Choroid plexus epithelial cell (primary cell): Measurements from ENCODE around the gene LCMT1.
"Not testable (repeated sequence)": the region's sequence is repeated elsewhere in the genome, so short reads cannot be mapped to it uniquely, and the experiment has no call there.

Experiments used
- DNase-seq: peaks from one replicate; pipeline ENCODE4 v3.0.0-alpha.2; 2010; ENCODE audit warnings: low read depth
- H3K4me3 ChIP-seq: 2 replicates; pipeline ENCODE4 v1.5.1; 2011; ENCODE audit warnings: low read depth, mild to moderate bottlenecking, control low read depth, low read length, moderate library complexity
- TF ChIP-seq, protein P1 (sequence below): conservative IDR thresholded peaks from 2 replicates; pipeline ENCODE4 v1.5.1; 2011; ENCODE audit warnings: low read depth, mild to moderate bottlenecking, control low read depth, inconsistent platforms, low read length, moderate library complexity

Gene LCMT1

DNA sequence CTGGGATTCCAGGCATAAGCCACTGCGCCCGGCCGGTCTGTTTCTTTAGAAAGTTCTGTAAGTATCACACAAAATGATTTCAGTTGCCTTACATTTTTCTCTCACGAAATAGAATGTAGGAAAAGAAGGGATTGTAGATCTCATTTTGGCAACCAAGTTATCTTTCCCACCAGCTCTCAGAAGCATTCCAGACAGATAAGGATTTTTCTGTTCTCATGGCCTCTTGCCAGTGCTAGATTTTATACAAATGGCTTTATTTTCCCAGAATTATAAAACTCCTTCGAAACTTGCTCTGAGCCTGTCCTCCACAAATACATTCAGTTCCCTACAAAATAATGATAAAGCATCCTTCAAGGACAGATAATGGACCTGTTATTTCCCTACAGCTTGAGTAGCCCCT lies 46.9 kb downstream of the LCMT1 start:
- no peak for DNase-seq
- TF ChIP-seq, protein P1, sequence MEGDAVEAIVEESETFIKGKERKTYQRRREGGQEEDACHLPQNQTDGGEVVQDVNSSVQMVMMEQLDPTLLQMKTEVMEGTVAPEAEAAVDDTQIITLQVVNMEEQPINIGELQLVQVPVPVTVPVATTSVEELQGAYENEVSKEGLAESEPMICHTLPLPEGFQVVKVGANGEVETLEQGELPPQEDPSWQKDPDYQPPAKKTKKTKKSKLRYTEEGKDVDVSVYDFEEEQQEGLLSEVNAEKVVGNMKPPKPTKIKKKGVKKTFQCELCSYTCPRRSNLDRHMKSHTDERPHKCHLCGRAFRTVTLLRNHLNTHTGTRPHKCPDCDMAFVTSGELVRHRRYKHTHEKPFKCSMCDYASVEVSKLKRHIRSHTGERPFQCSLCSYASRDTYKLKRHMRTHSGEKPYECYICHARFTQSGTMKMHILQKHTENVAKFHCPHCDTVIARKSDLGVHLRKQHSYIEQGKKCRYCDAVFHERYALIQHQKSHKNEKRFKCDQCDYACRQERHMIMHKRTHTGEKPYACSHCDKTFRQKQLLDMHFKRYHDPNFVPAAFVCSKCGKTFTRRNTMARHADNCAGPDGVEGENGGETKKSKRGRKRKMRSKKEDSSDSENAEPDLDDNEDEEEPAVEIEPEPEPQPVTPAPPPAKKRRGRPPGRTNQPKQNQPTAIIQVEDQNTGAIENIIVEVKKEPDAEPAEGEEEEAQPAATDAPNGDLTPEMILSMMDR, result no peak
- H3K4me3 ChIP-seq, result no peak overlapping the region

DNA sequence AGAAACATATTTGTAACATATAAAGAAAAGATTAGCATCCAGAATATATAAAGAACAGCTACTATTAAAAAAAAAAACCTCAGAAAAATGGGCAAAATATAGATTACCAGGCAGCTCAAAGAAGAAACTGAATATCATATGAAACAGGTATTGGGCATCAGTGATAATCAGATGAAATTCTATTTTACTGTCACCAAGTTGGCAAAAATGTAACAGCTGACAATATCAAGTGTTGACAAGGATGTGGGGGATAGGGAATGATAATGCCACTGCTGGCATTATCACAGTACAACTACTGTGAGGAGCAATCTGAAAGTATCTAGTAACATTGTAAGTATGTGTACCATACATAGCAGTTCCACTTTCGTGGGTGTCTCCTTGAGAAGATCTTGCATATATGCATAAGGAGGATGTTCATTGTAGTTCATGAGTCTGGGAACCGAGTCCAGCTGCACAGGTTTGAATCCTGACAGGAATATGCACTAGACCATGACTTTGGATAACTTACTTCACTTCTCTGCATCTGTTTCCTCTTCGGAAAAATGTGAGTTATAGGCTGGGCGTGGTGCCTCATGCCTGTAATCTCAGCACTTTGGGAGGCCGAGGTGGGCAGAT lies 50.3 kb downstream of the LCMT1 start:
- TF ChIP-seq, protein P1, result no peak
- no peak for DNase-seq
- H3K4me3 ChIP-seq, result no peak overlapping the region

DNA sequence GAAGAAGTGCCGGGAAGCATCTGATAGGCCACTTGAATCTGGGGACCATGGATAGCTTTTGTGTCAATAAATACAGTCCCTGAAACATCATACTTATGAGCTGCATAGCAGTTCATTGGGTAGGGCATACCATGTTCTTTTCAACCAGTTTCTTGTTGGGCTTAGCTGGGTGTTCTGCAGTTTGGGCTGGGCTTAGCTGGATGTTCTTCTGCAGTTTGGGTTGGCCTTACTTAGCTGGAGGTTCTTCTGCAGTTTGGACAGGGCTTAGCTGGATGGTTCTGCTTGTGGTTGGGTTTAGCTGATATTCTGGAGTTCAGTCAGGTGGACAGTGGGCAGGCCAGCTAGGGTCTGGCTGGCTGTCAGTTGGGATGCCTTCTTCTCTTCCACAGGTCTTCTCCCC lies 52.1 kb downstream of the LCMT1 start:
- no peak for DNase-seq
- TF ChIP-seq, protein P1, result no peak
- no peak overlapping the region for H3K4me3 ChIP-seq

DNA sequence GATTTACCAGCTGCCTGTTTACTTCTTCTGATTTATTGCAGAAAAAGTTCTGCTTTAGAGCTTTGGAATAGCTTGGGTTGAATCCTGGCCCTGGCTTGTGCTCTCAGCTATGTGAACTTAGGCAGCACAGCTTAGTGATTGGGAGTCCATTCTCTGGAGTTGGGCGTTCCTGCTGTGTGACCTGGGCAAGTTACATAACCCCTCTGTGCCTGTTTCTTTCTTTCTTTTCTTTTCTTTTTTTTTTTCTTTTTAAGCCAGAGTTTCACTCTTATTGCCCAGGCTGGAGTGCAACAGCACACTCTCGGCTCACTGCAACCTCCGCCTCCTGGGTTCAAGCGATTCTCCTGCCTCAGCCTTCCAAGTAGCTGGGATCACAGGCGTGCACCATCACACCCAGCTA lies 53.7 kb downstream of the LCMT1 start:
- no peak for DNase-seq
- no peak overlapping the region for H3K4me3 ChIP-seq
- TF ChIP-seq, protein P1, result no peak

DNA sequence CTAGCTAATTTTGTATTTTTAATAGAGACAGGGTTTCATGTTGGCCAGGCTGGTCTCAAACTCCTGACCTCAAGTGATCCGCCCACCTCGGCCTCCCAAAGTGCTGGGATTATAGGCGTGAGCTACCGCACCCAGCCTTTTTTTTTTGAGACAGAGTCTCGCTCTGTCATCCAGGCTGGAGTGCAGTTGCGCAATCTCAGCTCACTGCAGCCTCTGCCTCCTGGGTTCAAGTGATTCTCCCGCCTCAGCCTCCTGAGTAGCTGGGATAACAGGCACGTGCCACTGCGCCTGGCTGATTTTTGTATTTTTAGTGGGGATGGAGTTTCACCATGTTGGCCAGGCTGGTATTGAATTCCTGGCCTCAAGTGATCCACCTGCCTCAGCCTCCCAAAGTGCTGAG lies 56.4 kb downstream of the LCMT1 start:
- not testable (repeated sequence) for H3K4me3 ChIP-seq

DNA sequence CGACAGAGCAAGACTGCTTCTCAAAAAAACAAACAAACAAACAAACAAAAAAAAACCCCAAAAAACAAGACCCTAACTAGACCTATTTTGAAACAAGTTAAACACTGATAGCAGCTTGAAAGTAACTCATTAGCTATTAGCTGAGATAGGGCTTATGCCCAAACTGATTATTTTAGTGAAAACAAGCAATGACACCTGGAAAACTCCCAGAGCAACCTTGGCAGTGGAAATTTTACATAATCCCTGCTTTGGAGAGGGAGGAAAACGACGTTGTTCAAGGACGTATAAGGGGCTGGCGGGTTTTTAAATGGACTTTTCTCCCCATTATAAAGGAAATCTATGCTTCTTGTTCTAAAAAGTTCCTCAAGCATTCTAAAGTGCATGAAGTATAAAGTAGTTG lies 59.8 kb downstream of the LCMT1 start:
- no peak for DNase-seq
- TF ChIP-seq, protein P1, result no peak
- H3K4me3 ChIP-seq, result no peak overlapping the region

More for the DNA sequence above, 56.4 kb downstream of the LCMT1 start:
- DNase-seq, result not testable (repeated sequence)

DNA sequence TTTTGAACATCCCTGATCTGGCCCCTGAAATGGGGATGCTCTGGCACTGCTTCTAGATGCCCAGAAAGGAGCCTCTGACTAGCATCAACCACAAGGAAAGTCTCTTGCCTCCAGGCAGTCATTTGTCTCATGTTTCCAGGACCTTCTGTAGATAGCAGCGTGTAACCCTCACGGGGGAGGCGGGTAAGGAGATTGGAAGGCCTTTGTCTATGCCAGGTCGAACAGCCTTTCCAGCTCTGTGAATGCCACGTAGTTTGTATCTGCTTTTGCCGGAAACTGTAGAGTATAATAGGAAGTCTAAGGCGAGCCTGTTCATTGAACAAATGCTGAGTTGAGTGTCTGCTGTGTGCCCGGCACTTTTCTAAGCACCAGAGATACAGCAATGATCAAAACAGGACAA lies 61.3 kb downstream of the LCMT1 start:
- no peak for DNase-seq
- TF ChIP-seq, protein P1, result no peak
- no peak overlapping the region for H3K4me3 ChIP-seq
